ENCODE measurements around the gene GSC2.

GSC2 gene

GRCh38 chr22:19175602-19176174 is 25.6 kb upstream of the GSC2 start:
- no peak overlapping the region for H3K4me3 ChIP-seq (ENCODE audit: low read depth, low read length)
- no peaks in the 10 kb centered on the region for H3K27me3 ChIP-seq
- H3K36me3 ChIP-seq = no peaks in the 10 kb centered on the region; the same call in 1 of the 2 replicates
- no peak for TF ChIP-seq CTCF (IDR thresholded peaks at IDR 0.05; ENCODE audit: low read depth, low read length)
- peaks cover 16% of the 10 kb centered on the region for H3K4me1 ChIP-seq
- no peak for DNase-seq
- no peaks in the 10 kb centered on the region for H3K9me3 ChIP-seq

- Histone ChIP-seq H3K9me3 (no peaks in the 10 kb centered on the region), H3K4me3 (ENCODE audit: low read depth, low read length) (no peak overlapping the region), H3K36me3 (no peaks in the 10 kb centered on the region; the same call in 1 of the 2 replicates), H3K4me1 (peaks cover 16% of the 10 kb centered on the region), H3K27me3 (peaks cover 5% of the 10 kb centered on the region)
- DNase-seq = no peak
- TF ChIP-seq CTCF (IDR thresholded peaks at IDR 0.05; ENCODE audit: low read depth, low read length) = no peak
These were observed 25.0 kb upstream of the GSC2 start for GRCh38 chr22:19175026-19175601.

DNA sequence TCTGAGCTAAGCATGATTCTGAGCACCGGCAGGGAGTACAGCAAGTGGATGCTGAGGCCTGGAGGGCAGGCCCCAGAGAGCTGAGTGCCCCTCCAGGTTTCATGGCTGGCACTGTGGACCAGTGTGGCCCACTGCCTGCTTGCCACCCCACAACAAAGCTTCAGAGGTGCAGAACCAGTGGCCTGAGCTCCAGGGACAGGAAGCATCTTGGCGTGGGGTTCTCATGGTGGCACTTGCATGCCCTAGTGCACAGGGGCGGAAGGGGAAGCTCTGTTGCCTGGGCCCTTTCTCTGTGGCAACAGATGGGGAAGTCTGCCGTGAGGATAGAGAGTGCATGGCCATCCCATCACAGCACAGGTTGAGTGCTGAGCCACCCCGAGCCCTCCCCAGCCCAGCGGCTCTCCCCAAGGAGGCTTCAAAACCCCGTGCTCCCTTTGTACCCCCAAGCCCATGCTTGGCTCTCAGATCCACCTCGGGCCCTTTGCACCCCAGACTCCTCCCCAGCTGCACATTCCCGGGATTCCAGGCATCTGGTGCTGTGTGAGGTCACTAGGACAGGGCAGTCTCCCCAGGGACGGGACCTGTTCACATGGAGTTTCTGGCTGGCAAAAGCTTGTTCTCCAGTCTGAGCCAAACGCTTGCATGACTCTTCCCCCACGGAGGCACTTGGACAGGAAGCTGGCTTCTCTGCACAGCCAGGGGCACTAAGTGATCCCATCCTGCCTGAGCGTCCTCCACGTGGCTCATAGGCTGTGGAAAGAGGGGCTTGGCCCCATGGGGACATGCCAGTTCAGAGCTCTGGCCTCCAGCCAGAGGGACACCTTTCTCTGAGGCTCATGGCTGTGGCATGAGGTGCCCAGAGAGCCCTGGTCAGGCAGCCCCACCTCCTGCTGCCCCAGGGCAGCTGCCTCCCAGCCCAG is 24.3 kb upstream of the GSC2 start:
- Histone ChIP-seq H3K9me3 (no peaks in the 10 kb centered on the region), H3K4me1 (peaks cover 16% of the 10 kb centered on the region), H3K27me3 (peaks cover 12% of the 10 kb centered on the region), H3K36me3 (no peaks in the 10 kb centered on the region; the same call in 1 of the 2 replicates), H3K4me3 (ENCODE audit: low read depth, low read length) (no peak overlapping the region; the same call in 1 of the 2 replicates)
- DNase-seq = peak; percentile 60
- no peak for TF ChIP-seq CTCF (IDR thresholded peaks at IDR 0.05; ENCODE audit: low read depth, low read length)

GRCh38 chr22:19173047-19174035 is 23.2 kb upstream of the GSC2 start:
- Histone ChIP-seq H3K36me3 (no peaks in the 10 kb centered on the region; the same call in 1 of the 2 replicates), H3K4me1 (peaks cover 16% of the 10 kb centered on the region), H3K27me3 (peaks cover 22% of the 10 kb centered on the region), H3K9me3 (no peaks in the 10 kb centered on the region), H3K4me3 (ENCODE audit: low read depth, low read length) (peak overlapping the region; percentile 96)
- no peak for TF ChIP-seq CTCF (IDR thresholded peaks at IDR 0.05; ENCODE audit: low read depth, low read length)
- DNase-seq = no peak

GRCh38 chr22:19172213-19173046 is 22.3 kb upstream of the GSC2 start:
- DNase-seq = no peak
- Histone ChIP-seq H3K36me3 (no peaks in the 10 kb centered on the region; the same call in 1 of the 2 replicates), H3K4me3 (ENCODE audit: low read depth, low read length) (peak overlapping the region; percentile 96), H3K27me3 (peaks cover 31% of the 10 kb centered on the region), H3K9me3 (no peaks in the 10 kb centered on the region), H3K4me1 (peaks cover 16% of the 10 kb centered on the region)
- TF ChIP-seq CTCF (IDR thresholded peaks at IDR 0.05; ENCODE audit: low read depth, low read length) = no peak
